Bladder microvascular endothelial cell (primary cell): ENCODE data around the gene HSD3B1. TPM values are rescaled to one million over a fixed set of nuclear protein-coding genes. Genes with fewer than 3 reads are reported as not detected.

Experiments used
- total RNA-seq: library from RNA; depleted of rRNA; stranded (reverse); fragments of >200 nt; gene quantifications from 2 replicates; pipeline ENCODE4 v1.2.3, GENCODE V29; 2014

HSD3B1 gene
- total RNA-seq: not detected in 2 replicates

DNA sequence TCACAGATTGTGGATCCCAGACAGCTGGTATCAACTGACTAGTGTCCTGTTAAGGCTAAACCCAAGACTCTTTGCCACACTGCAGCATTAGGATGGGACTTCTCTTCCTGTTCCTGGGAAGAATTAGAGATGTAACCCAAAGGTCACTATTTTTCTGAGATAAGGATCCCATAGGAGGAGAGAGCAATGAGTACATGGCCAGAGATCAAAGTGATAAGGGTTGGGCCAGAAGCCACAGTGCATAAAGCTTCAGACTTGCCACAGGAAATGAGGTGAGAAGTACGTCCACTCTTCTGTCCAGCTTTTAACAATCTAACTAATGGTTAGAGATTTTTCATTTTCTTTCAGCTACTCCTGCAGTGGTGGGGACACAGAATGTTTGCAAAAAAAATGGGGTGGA lies at the start of gene HSD3B1:
HSD3B1 (plus strand) TSS at position 270 of the 400 bp plus-strand sequence. CDS start 267 bp downstream, outside the sequence.

Other genes with a start within 250 kb of the HSD3B1 start
- gene HAO2, start 138.4 kb upstream of the HSD3B1 start, total RNA-seq: not detected in 2 replicates
- not detected in 2 replicates for gene HSD3B2, start 92.1 kb upstream of the HSD3B1 start, total RNA-seq
- 10.5 and 35.2 TPM in 2 replicates for gene ZNF697, start 141.1 kb downstream of the HSD3B1 start, total RNA-seq
- gene PHGDH, start 204.7 kb downstream of the HSD3B1 start, total RNA-seq: 4.2 and 10.6 TPM in 2 replicates